GM21526 (cell line): ENCODE results near the gene TEX53.

Experiments
- ATAC-seq: cut with Tn5 transposase; IDR thresholded peaks from one replicate; pipeline ENCODE4 v1.9.1; 2021; ENCODE audit warnings: moderate library complexity; ENCODE audit not compliant: unreplicated experiment, low FRiP score

TEX53 gene

DNA sequence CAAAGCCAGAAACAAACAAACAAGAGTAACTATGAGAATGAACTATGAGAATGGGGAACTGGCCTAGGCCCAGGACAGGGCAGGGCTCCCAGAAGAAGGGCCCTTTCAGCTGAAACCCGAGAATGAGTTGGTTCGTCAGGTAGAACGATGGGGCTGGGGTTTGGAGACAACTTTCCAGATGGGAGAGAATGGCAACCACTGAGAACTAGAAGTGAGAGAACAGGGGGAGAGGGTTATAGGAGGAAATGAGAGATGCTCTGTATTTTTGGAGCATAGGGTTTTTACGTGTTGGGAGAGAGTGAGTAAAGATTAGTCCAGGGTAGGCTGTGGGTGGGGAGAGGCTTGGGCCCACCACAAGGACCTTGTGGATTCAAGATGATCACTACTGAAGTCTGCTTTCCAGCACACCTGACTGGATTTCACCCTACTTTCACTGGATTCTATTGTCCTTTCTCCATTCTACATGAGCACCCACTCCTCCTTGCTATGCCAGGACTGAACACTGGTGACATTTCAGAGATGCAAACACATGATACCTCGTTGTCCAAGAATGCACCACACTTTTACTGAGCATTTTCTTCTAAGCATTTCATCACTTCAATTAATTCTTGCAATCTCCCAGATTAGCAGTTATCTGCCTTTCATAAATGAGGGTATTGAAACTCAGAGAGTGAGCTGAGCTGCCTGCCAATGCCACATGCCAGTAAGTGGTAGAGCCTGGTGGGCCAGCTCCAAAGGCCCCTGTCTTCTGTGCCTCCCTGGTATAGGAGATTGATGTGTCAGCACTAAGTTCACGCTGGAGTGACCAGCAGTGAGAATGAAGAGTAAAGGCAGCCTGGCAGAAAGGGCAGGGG lies 49.7 kb downstream of the TEX53 start:
- peak; percentile 34 for ATAC-seq

DNA sequence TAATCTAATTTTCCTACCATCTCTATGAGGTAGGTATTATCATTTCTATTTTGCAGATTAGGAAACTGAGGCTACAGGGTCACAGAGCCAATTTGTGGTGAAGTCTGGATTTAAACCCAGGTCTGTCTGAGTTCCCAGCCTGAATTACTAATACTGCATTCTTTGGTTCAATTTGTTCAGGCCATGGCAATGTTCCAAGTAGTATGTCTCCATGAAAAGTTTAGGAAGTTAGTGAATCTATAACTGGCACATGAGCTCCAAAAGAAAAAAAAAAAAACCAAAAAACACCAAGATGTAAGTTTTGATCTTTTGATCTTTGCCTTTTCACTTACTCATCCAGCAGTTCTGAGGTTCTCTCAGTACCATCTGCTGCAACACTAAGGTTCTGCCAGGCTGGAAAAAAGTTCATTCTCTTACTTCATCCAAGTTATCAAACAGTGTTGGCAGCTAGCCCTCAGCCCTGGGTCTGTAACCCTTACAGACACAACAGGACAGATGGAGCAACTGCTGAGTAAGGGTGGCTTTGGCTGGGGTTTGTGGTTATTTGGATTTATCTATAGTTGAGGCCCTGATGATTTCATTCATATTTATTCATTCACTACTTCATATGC lies 50.9 kb downstream of the TEX53 start:
- no peak for ATAC-seq
